DMS114 treated with DMSO at 0.1 percent for 48 hours (cell line): ENCODE data around the gene TP53TG5.

Experiments
- DNase-seq: peaks from one replicate; lab custom pipeline; 2025; ENCODE audit not compliant: unreplicated experiment; lab: John Stamatoyannopoulos, UW

TP53TG5 gene

DNA sequence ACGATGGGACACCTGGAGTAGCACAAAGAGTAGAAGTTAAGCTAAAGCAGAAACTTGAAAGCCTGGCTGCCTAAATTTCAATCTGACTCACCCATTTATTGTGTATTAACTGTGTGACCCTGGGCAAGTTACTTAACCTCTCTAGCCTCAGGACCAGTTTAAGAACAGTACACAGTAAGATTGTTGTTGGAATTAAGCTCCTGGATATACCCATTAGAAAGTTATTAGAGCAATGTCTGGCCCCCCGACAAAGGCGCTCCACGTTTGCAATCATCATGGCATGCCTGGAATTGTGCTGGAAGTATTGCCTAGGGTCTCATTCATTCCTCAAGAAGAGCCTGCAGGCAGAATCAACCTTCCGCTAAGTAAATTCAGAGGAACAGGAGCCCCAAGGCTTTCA is 31.3 kb downstream of the TP53TG5 start:
- no peak for DNase-seq

GRCh38 chr20:45346291-45346718 is 31.8 kb downstream of the TP53TG5 start:
- no peak for DNase-seq

DNA sequence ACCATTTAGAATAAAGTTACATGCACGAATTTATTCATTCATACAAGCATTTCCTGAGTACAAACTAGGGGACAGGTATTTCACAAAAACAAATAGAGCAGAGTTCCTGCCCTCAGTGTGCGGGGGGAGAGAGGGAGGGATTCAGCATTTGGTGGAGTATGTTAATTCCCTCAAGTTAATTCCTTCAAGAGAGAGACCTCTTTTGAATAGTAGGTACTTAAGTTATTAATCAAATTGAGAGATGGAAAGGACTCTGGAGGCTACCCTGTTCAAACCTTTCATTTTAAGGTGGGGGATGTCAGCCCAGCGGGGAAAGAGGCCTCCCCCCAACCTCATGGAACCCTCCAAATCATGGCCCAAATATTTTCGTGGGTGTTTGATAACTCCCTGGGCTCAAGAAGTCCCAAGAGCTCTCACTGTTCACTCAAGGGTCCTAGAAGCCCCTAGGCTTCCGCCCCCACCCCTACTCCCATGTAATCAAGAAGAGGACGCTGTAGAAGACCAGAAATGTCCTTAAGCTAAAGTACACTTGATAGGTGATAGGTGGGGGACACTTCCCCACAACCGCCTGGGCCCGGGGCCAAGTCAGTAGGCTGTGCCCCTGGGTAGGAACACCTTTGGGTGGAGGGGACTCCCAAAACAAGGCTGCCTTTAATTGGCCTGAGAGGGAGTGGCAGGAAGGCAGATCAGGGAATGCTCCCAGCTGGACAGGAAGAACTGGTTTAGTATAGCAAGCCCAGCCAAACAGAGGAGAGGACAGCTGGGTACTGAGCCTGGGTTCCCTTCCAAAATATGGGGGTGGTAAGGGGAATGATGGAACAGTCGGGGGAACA is 32.8 kb downstream of the TP53TG5 start:
- no peak for DNase-seq

DNA sequence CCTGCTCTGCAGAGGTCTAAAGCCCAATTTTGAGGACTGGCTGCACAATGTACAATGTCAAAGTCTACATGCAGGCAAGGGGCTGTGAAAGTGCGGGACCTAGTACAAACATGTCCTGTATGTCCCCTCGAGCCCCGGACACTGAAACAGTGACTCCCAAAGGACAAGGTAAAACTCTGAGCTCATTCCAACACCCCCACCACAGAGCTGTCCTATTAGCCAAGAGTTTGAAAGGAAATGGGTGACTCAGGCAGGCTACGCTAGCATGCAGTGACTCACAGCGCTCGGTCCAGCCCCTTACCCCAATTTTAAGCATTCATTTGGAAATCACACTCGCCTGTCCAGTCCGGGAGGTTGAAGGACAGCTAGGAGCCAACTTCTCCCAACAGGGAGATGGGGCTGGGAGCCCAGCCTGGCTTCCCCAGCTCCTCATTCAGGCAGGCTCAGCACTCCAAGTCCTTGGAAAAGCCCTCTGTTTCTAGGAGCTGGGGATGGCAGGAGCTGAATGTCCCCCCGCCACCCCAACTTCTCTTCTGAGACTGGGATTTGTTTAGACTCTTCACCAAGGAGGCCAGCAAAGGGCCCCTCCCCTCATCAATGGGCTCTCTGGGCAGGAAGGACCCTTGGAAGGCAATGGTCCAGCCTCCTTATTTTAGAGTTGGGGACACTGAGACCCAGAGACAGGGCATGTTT is 33.8 kb downstream of the TP53TG5 start:
- DNase-seq: no peak

- no peak for DNase-seq
Measured at GRCh38 chr20:45343532-45344167, 34.5 kb downstream of the TP53TG5 start.

GRCh38 chr20:45342855-45343531 is 35.1 kb downstream of the TP53TG5 start:
- DNase-seq: no peak

- DNase-seq: no peak
Measured at GRCh38 chr20:45341939-45342854, 35.9 kb downstream of the TP53TG5 start.

GRCh38 chr20:45341579-45341938 is 36.6 kb downstream of the TP53TG5 start:
- no peak for DNase-seq

GRCh38 chr20:45340951-45341350 is 37.2 kb downstream of the TP53TG5 start:
- no peak for DNase-seq

- no peak for DNase-seq
Measured at GRCh38 chr20:45340236-45340847, 37.8 kb downstream of the TP53TG5 start.

GRCh38 chr20:45339799-45340198 is 38.3 kb downstream of the TP53TG5 start:
- no peak for DNase-seq

DNA sequence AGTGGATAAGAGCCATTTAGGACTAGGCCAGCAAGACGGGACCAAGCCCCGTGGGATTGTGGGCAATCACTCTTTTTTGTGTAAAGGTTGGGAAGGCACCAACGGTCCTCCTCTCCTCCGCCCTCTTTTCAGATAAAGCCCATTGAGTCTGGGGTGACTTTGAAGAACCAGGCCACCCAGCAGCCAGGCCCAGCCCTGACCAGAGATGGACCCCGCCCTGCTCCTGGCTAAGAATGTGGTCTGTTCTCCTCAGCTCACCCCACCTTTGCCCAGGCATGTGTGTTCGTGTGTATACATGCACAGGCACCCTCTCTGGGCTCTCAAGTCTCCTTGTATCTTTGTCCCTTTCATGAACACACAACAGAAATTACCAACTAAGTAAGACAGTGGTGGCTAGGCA is 39.0 kb downstream of the TP53TG5 start:
- no peak for DNase-seq

- no peak for DNase-seq
Measured at GRCh38 chr20:45338121-45339030, 39.7 kb downstream of the TP53TG5 start.

DNA sequence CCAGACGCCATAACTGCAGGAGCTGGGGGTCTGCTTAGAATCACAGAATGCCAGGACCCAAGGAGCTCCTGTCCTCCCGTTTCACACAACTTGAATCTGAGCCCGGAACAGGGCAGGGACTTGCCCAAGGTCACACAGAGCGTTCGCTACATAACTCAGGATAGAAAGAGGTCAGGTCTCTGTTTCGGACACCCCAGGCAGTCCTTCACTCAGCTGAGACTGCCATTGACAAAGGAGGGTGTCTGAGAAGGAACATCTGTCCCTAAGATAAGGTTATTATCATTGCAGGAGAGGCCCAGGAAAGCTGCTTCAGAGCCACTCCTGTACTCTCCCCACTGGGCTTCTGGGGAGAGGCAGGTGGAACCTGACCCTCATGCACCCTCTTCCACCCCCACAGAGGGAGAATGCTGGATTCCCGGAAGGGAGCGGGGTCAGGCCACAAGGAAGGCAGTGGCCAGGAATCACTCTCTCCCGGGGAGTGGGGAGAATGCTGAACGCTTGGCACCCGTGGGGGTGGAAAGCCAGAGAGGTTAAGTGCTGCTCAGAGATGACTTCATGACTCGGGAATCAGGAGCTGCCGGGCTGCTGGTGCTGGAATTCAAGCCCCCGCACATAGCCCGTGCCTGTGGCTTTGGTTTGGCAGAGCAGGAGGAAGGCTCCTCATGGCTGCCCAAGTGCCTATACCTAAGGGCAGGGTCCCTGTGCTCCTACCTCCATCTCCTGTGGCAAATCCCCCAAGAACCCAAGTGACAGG is 40.6 kb downstream of the TP53TG5 start:
- no peak for DNase-seq

DNA sequence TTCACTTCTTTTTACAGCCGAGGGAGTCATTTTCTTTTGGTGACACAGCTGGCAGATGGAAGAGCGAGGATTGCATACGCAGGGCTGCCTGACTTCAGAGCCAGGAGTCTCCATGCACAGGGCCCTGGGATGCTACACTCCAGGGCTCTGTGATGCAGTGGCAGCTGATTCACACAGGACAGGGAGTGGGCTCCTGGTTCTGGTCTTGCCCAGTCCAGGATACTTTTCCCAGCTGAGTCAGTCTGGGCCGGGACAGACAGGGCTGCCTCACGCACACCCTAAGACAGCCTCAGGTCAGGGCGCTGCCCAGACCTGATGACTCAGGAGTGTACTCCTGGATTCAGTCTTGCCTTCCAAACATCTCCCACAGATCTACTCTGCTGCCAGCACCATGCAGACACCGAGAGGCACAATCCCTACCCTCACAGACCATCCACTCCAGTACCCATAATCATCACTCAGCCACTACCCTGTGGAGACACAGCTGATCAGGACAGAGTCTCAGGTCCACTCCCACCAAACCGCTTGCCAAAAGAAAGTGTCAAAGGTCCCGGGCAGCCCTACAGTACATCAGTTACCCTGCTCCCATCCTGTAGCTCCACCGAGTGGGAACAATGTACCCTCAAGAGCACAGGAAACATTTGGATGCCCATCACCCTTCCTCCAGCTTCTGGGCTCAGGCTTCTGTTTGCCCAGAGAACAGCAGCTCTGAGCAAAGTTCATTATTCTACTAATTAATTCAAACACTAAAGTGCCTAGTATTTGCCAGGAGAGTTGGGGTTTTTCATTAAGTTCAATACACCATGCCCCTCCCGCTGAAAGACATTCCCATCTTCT is 41.4 kb downstream of the TP53TG5 start:
- no peak for DNase-seq

GRCh38 chr20:45330476-45330875 is 47.6 kb downstream of the TP53TG5 start:
- DNase-seq: no peak
